IPS DF 6.9 (cell line): ENCODE measurements around the gene KNDC1.

Experiments
- DNase-seq: peaks from one replicate; pipeline ENCODE4 v3.0.0-alpha.2; 2013; ENCODE audit warnings: low read depth, low spot score
- H3K27ac ChIP-seq: one replicate; pipeline ENCODE4 v1.5.1; 2013; ENCODE audit warnings: low read length, control low read depth
- H3K27me3 ChIP-seq: 2 replicates; pipeline ENCODE4 v1.6.1; 2013; ENCODE audit warnings: mild to moderate bottlenecking, low read length; ENCODE audit not compliant: control insufficient read depth, insufficient read depth
- H3K36me3 ChIP-seq: 2 replicates; pipeline ENCODE4 v1.6.1; 2013; ENCODE audit warnings: low read length; ENCODE audit not compliant: control insufficient read depth, insufficient read depth
- H3K4me1 ChIP-seq: 2 replicates; pipeline ENCODE4 v1.6.1; 2013; ENCODE audit warnings: low read length; ENCODE audit not compliant: control insufficient read depth, insufficient read depth
- H3K4me3 ChIP-seq: 2 replicates; pipeline ENCODE4 v1.5.1; 2013; ENCODE audit warnings: mild to moderate bottlenecking, low read length
- H3K9me3 ChIP-seq: 2 replicates; pipeline ENCODE4 v1.6.1; 2013; ENCODE audit warnings: low read length, inconsistent platforms; ENCODE audit not compliant: control insufficient read depth, insufficient read depth
- WGBS: extraction: QIAGEN DNeasy Blood & Tissue Kit; methylation state at CpG from one replicate; pipeline ENCODE4 v1.1.7; 2013; ENCODE audit warnings: mixed read lengths, missing lambda C conversion rate; ENCODE audit not compliant: insufficient read length, insufficient coverage; 5-methylcytosine and 5-hydroxymethylcytosine counted together

KNDC1 gene

GRCh38 chr10:133163889-133164815, 4.1 kb downstream of the KNDC1 start:
- WGBS, result no CpG with 5 or more reads among the region's 31 CpGs
- no peak for DNase-seq
- Histone ChIP-seq H3K4me3 (no peak overlapping the region), H3K27me3 (no peaks in the 10 kb centered on the region), H3K36me3 (no peaks in the 10 kb centered on the region; the same call in 1 of the 2 replicates), H3K4me1 (peaks cover 6% of the 10 kb centered on the region; the same call in 1 of the 2 replicates), H3K9me3 (no peaks in the 10 kb centered on the region), H3K27ac (no peak overlapping the region)

- Histone ChIP-seq H3K4me1 (peaks cover 4% of the 10 kb centered on the region; the same call in 1 of the 2 replicates), H3K4me3 (no peak overlapping the region), H3K36me3 (no peaks in the 10 kb centered on the region; the same call in 1 of the 2 replicates), H3K27ac (no peak overlapping the region), H3K27me3 (no peaks in the 10 kb centered on the region), H3K9me3 (no peaks in the 10 kb centered on the region)
- no CpG with 5 or more reads among the region's 26 CpGs for WGBS
- DNase-seq, result no peak
Measured at GRCh38 chr10:133164816-133165555, 5.0 kb downstream of the KNDC1 start.

- Histone ChIP-seq H3K27ac (no peak overlapping the region), H3K27me3 (no peaks in the 10 kb centered on the region), H3K36me3 (no peaks in the 10 kb centered on the region; the same call in 1 of the 2 replicates), H3K9me3 (no peaks in the 10 kb centered on the region), H3K4me1 (peaks cover 4% of the 10 kb centered on the region; the same call in 1 of the 2 replicates), H3K4me3 (no peak overlapping the region)
- 100% methylated on average over 1 of the region's 40 CpGs for WGBS
- DNase-seq, result no peak
Measured at GRCh38 chr10:133165556-133166503, 5.8 kb downstream of the KNDC1 start.

GRCh38 chr10:133166504-133166827, 6.4 kb downstream of the KNDC1 start:
- H3K36me3 ChIP-seq, result no peaks in the 10 kb centered on the region; the same call in 1 of the 2 replicates
- DNase-seq, result no peak
- peaks cover 3% of the 10 kb centered on the region; the same call in 1 of the 2 replicates for H3K4me1 ChIP-seq
- H3K9me3 ChIP-seq, result no peaks in the 10 kb centered on the region
- no peak overlapping the region for H3K27ac ChIP-seq
- WGBS, result no CpG with 5 or more reads among the region's 11 CpGs
- no peaks in the 10 kb centered on the region for H3K27me3 ChIP-seq
- no peak overlapping the region for H3K4me3 ChIP-seq

GRCh38 chr10:133166828-133167692, 7.0 kb downstream of the KNDC1 start:
- WGBS, result no CpG with 5 or more reads among the region's 66 CpGs
- H3K36me3 ChIP-seq, result no peaks in the 10 kb centered on the region; the same call in 1 of the 2 replicates
- DNase-seq, result no peak
- peaks cover 3% of the 10 kb centered on the region; the same call in 1 of the 2 replicates for H3K4me1 ChIP-seq
- no peaks in the 10 kb centered on the region for H3K9me3 ChIP-seq
- H3K27ac ChIP-seq, result no peak overlapping the region
- no peaks in the 10 kb centered on the region for H3K27me3 ChIP-seq
- no peak overlapping the region for H3K4me3 ChIP-seq

GRCh38 chr10:133167693-133168616, 7.9 kb downstream of the KNDC1 start:
- WGBS, result no CpG with 5 or more reads among the region's 37 CpGs

GRCh38 chr10:133168617-133169031, 8.6 kb downstream of the KNDC1 start:
- no peak overlapping the region for H3K27ac ChIP-seq
- no peak for DNase-seq
- H3K27me3 ChIP-seq, result no peaks in the 10 kb centered on the region
- WGBS, result no CpG with 5 or more reads among the region's 14 CpGs
- no peaks in the 10 kb centered on the region for H3K9me3 ChIP-seq
- H3K4me3 ChIP-seq, result no peak overlapping the region
- H3K4me1 ChIP-seq, result peaks cover 2% of the 10 kb centered on the region; the same call in 1 of the 2 replicates
- no peaks in the 10 kb centered on the region for H3K36me3 ChIP-seq

More at GRCh38 chr10:133167693-133168616, 7.9 kb downstream of the KNDC1 start:
- Histone ChIP-seq H3K27ac (no peak overlapping the region), H3K4me3 (no peak overlapping the region), H3K9me3 (no peaks in the 10 kb centered on the region), H3K27me3 (no peaks in the 10 kb centered on the region), H3K36me3 (no peaks in the 10 kb centered on the region), H3K4me1 (peaks cover 2% of the 10 kb centered on the region; the same call in 1 of the 2 replicates)
- DNase-seq, result no peak

GRCh38 chr10:133169173-133169947, 9.3 kb downstream of the KNDC1 start:
- DNase-seq, result no peak
- no peak overlapping the region for H3K27ac ChIP-seq
- H3K9me3 ChIP-seq, result no peaks in the 10 kb centered on the region
- H3K27me3 ChIP-seq, result no peaks in the 10 kb centered on the region
- WGBS, result no CpG with 5 or more reads among the region's 30 CpGs
- H3K4me1 ChIP-seq, result peaks cover 2% of the 10 kb centered on the region; the same call in 1 of the 2 replicates
- no peaks in the 10 kb centered on the region for H3K36me3 ChIP-seq
- H3K4me3 ChIP-seq, result no peak overlapping the region
